Measurements from ENCODE around the gene EGLN2.

- no peak for TF ChIP-seq CTCF (IDR thresholded peaks at IDR 0.05)
- TF ChIP-seq ZFX (IDR thresholded peaks at IDR 0.05; ENCODE audit: borderline replicate concordance), result no peak
Measured at GRCh38 chr19:40774916-40775631, 23.9 kb upstream of the EGLN2 start, which contains the start of gene MIA.
